Measurements from ENCODE around the gene POMGNT2. TPM values are rescaled to one million over a fixed set of nuclear protein-coding genes. Genes with fewer than 3 reads are reported as not detected.

The POMGNT2 gene
- total RNA-seq, result 10.1 and 17.9 TPM in 2 replicates

GRCh38 chr3:43105596-43106292, at the start of gene POMGNT2:
POMGNT2 (minus strand) TSS chr3:43106079; CDS start chr3:43081431, 24,648 bp downstream.

Other genes starting within 250 kb of the POMGNT2 start
- not detected in 2 replicates for gene CYP8B1, start 230.2 kb downstream of the POMGNT2 start, total RNA-seq
- 0.57 and 1.0 TPM in 2 replicates for gene ZNF662, start 199.9 kb downstream of the POMGNT2 start, total RNA-seq
- gene GASK1A, start 126.8 kb downstream of the POMGNT2 start, total RNA-seq, result 0.85 and 2.2 TPM in 2 replicates
- gene SNRK, start 180.5 kb upstream of the POMGNT2 start, total RNA-seq, result 15.0 and 15.1 TPM in 2 replicates

Measured in smooth muscle cell of bladder (primary cell).